CD14-positive monocyte (primary cell): ENCODE data around the gene FUS. TPM values are rescaled to one million over a fixed set of nuclear protein-coding genes. Genes with fewer than 3 reads are reported as not detected.

ENCODE experiments used
- DNase-seq, 3 donors: peaks; one replicate each; pipeline ENCODE4 v3.0.0-alpha.2; 2011 to 2022
- H2AFZ ChIP-seq: 2 replicates; pipeline ENCODE4 v1.6.0; 2012; ENCODE audit warnings: mild to moderate bottlenecking, low read depth, low read length, inconsistent platforms; ENCODE audit not compliant: insufficient read depth, poor library complexity, severe bottlenecking
- H3K27ac ChIP-seq, 2 donors: 1 replicate in 1 of 2; 2 replicates in 1 of 2; pipeline ENCODE4 v1.5.1; 2012 to 2013; ENCODE audit warnings: low read length in 2 of 2, control low read depth in 1 of 2, inconsistent platforms in 1 of 2, low read depth in 1 of 2, mild to moderate bottlenecking in 1 of 2
- H3K27me3 ChIP-seq, 2 donors: one replicate each; pipeline versions ENCODE4 v1.6.0 to v1.6.1; 2011 to 2013; ENCODE audit warnings: low read length in 2 of 2; ENCODE audit not compliant: control insufficient read depth in 2 of 2, insufficient read depth in 2 of 2
- H3K36me3 ChIP-seq, 2 donors: replicated peaks in 1 of 2; 1 replicate in 1 of 2; 2 replicates in 1 of 2; pipeline versions ENCODE4 v1.5.1 to v1.6.1; 2012 to 2013; ENCODE audit warnings: low read length in 2 of 2, control low read depth in 1 of 2, inconsistent platforms in 1 of 2, mild to moderate bottlenecking in 1 of 2; ENCODE audit not compliant: insufficient read depth in 2 of 2, control insufficient read depth in 1 of 2
- H3K4me1 ChIP-seq, 2 donors: 1 replicate in 1 of 2; 2 replicates in 1 of 2; pipeline versions ENCODE4 v1.5.1 to v1.6.1; 2012 to 2013; ENCODE audit warnings: low read length in 2 of 2, control low read depth in 1 of 2, inconsistent platforms in 1 of 2, mild to moderate bottlenecking in 1 of 2, moderate library complexity in 1 of 2; ENCODE audit not compliant: insufficient read depth in 2 of 2, control insufficient read depth in 1 of 2
- H3K4me2 ChIP-seq: replicated peaks from 2 replicates; pipeline ENCODE3; 2012; ENCODE audit warnings: low read length, moderate library complexity, mild to moderate bottlenecking; ENCODE audit not compliant: poor library complexity, severe bottlenecking; ENCODE audit errors: extremely low read depth
- H3K4me3 ChIP-seq, 3 experiments: fragments of 200-600 bp in 1 of 3; sonication (generic) in 1 of 3; replicated peaks in 1 of 3; 1 replicate in 2 of 3; 2 replicates in 1 of 3; pipeline ENCODE4 v1.5.1; 2011 to 2013; ENCODE audit warnings: low read length in 3 of 3, mild to moderate bottlenecking in 3 of 3, control low read depth in 2 of 3, low read depth in 2 of 3, inconsistent platforms in 1 of 3, moderate library complexity in 1 of 3
- H3K79me2 ChIP-seq: 2 replicates; pipeline ENCODE4 v1.6.0; 2012; ENCODE audit warnings: mild to moderate bottlenecking, control low read depth, inconsistent platforms, low read length, moderate library complexity; ENCODE audit not compliant: insufficient read depth
- H3K9ac ChIP-seq: 2 replicates; pipeline ENCODE4 v1.6.0; 2017; ENCODE audit warnings: low read length, mild to moderate bottlenecking; ENCODE audit not compliant: insufficient read depth, poor library complexity, severe bottlenecking
- H3K9me3 ChIP-seq, 2 donors: replicated peaks in 1 of 2; 1 replicate in 1 of 2; 2 replicates in 1 of 2; pipeline versions ENCODE4 v1.5.1 to v1.6.1; 2012 to 2013; ENCODE audit warnings: low read length in 2 of 2, control low read depth in 1 of 2; ENCODE audit not compliant: control insufficient read depth in 1 of 2, insufficient read depth in 1 of 2
- H4K20me1 ChIP-seq: 2 replicates; pipeline ENCODE4 v1.6.0; 2012; ENCODE audit warnings: mild to moderate bottlenecking, low read length, control low read depth, moderate library complexity; ENCODE audit not compliant: insufficient read depth
- H3K27ac Mint-ChIP-seq, 7 donors: one replicate each; pipeline ENCODE4 v1.8.0; 2020; ENCODE audit warnings: mild to moderate bottlenecking in 7 of 7, mixed read lengths in 7 of 7, moderate library complexity in 6 of 7, inconsistent platforms in 2 of 7
- H3K27me3 Mint-ChIP-seq, 3 donors: one replicate each; pipeline ENCODE4 v1.8.0; 2021 to 2022; ENCODE audit warnings: low read depth in 3 of 3, mild to moderate bottlenecking in 3 of 3, mixed read lengths in 3 of 3, moderate library complexity in 3 of 3, inconsistent platforms in 1 of 3
- H3K36me3 Mint-ChIP-seq, 2 donors: one replicate each; pipeline ENCODE4 v1.8.0; 2020; ENCODE audit warnings: mixed read lengths in 2 of 2, inconsistent platforms in 1 of 2, mild to moderate bottlenecking in 1 of 2
- H3K4me1 Mint-ChIP-seq: one replicate; pipeline ENCODE4 v1.8.0; 2020; ENCODE audit warnings: mild to moderate bottlenecking, mixed read lengths
- H3K4me3 Mint-ChIP-seq, 2 donors: one replicate each; pipeline ENCODE4 v1.8.0; 2020; ENCODE audit warnings: mild to moderate bottlenecking in 2 of 2, mixed read lengths in 2 of 2, moderate library complexity in 1 of 2
- H3K9me3 Mint-ChIP-seq, 7 donors: one replicate each; pipeline ENCODE4 v1.8.0; 2020 to 2022; ENCODE audit warnings: mixed read lengths in 7 of 7, mild to moderate bottlenecking in 6 of 7, moderate library complexity in 6 of 7, inconsistent platforms in 2 of 7
- CTCF ChIP-seq: fragments of 200-600 bp; IDR thresholded peaks from one replicate; pipeline ENCODE4 v1.8.0; 2022; ENCODE audit warnings: antibody characterized with exemption, mild to moderate bottlenecking
- WGBS: methylation state at CpG from one replicate; pipeline ENCODE4 v1.1.5; 2013; ENCODE audit warnings: missing lambda C conversion rate; ENCODE audit not compliant: insufficient coverage; 5-methylcytosine and 5-hydroxymethylcytosine counted together
- intact Hi-C, 2 donors: fragments of 100-400 bp; cut with micrococcal nuclease; formaldehyde crosslinking; loops; one replicate each; pipeline versions ENCODE4 v1.15.0 to v1.15.1; 2023
- polyA plus RNA-seq, 3 donors: library from polyadenylated mRNA; depleted of rRNA in 1 of 3; unstranded in 2 of 3; stranded (reverse) in 1 of 3; fragments of 300-500 nt in 2 of 3; fragments of >200 nt in 1 of 3; fragmentation: Illumina TruSeq in 2 of 3; gene quantifications; 1 replicate in 2 of 3; 2 replicates in 1 of 3; pipeline ENCODE4 v1.2.3, GENCODE V29; 2012 to 2021

FUS gene
- polyA plus RNA-seq, 3 donors = 54.9 to 246 (median 78.5) TPM

GRCh38 chr16:31221357-31222160 lies 41.6 kb downstream of the FUS start:
- H3K27me3 ChIP-seq = peaks cover 7 to 36% of the 10 kb centered on the region in 2 donors
- H3K4me2 ChIP-seq = no peak overlapping the region
- no peak for TF ChIP-seq CTCF
- peaks cover 0 to 8% (median 4%) of the 10 kb centered on the region in 7 donors for H3K9me3 Mint-ChIP-seq
- DNase-seq = no peak
- H2AFZ ChIP-seq = no peak overlapping the region
- H3K9me3 ChIP-seq = peaks cover 0 to 4% of the 10 kb centered on the region in 2 donors
- 62% methylated on average over 10 of the region's 12 CpGs for WGBS
- H3K9ac ChIP-seq = no peak overlapping the region
- intact Hi-C loops = no loop called here
- H3K36me3 Mint-ChIP-seq = peaks cover 8 to 13% of the 10 kb centered on the region in 2 donors
- no peaks in the 10 kb centered on the region for H3K36me3 ChIP-seq
- no peaks in the 10 kb centered on the region for H4K20me1 ChIP-seq
- peaks cover 23% of the 10 kb centered on the region for H3K4me1 Mint-ChIP-seq
- H3K4me1 ChIP-seq = peaks cover 9 to 17% of the 10 kb centered on the region in 2 donors
- no peaks in the 10 kb centered on the region for H3K79me2 ChIP-seq
- no peak overlapping the region for H3K4me3 ChIP-seq
- H3K4me3 Mint-ChIP-seq = peak overlapping the region in 1 of 2 donors; percentile 54
- H3K27ac Mint-ChIP-seq = no peak overlapping the region
- peaks cover 38 to 47% (median 40%) of the 10 kb centered on the region in 3 donors for H3K27me3 Mint-ChIP-seq
- no peak overlapping the region for H3K27ac ChIP-seq

- no peak overlapping the region for H3K4me2 ChIP-seq
- Mint-ChIP-seq H3K27me3 (peaks cover 23 to 32% (median 28%) of the 10 kb centered on the region in 3 donors), H3K27ac (no peak overlapping the region), H3K36me3 (peaks cover under 1 to 3% of the 10 kb centered on the region in 2 donors), H3K4me3 (no peak overlapping the region), H3K4me1 (peaks cover 14% of the 10 kb centered on the region), H3K9me3 (peaks cover 0 to 2% (median 0%) of the 10 kb centered on the region in 7 donors)
- H3K4me1 ChIP-seq = peaks cover 0 to 5% of the 10 kb centered on the region in 2 donors
- no peaks in the 10 kb centered on the region for H3K79me2 ChIP-seq
- no peak for TF ChIP-seq CTCF
- WGBS = 97% methylated on average over 5 of the region's 5 CpGs
- no peaks in the 10 kb centered on the region for H3K9me3 ChIP-seq
- no peaks in the 10 kb centered on the region for H3K36me3 ChIP-seq
- H3K27ac ChIP-seq = no peak overlapping the region
- H2AFZ ChIP-seq = no peak overlapping the region
- H3K4me3 ChIP-seq = no peak overlapping the region
- no peaks in the 10 kb centered on the region for H4K20me1 ChIP-seq
- no peak for DNase-seq
- H3K27me3 ChIP-seq = peaks cover 0 to 21% of the 10 kb centered on the region in 2 donors
- no peak overlapping the region for H3K9ac ChIP-seq
- intact Hi-C loops = no loop called here
These were observed 43.1 kb downstream of the FUS start for GRCh38 chr16:31223044-31223443.
